Esophagus muscularis mucosa (tissue), 4 donors: Measurements from ENCODE around the gene GTF3C5. TPM values are rescaled to one million over a fixed set of nuclear protein-coding genes. Genes with fewer than 3 reads are reported as not detected.
"Not testable (repeated sequence)": the region's sequence is repeated elsewhere in the genome, so short reads cannot be mapped to it uniquely, and the experiment has no call there.

Source experiments
- DNase-seq: peaks from one replicate; pipeline ENCODE4 v3.0.0-alpha.2; 2017; ENCODE audit errors: extremely low spot score
- H3K27ac ChIP-seq, 4 donors: fragments of 200-600 bp; sonication (generic); replicated peaks in 1 of 4; 1 replicate in 3 of 4; 2 replicates in 1 of 4; pipeline ENCODE4 v1.5.1; 2016 to 2019; ENCODE audit warnings: mild to moderate bottlenecking in 1 of 4
- H3K27me3 ChIP-seq, 4 donors: fragments of 200-600 bp; sonication (generic); one replicate each; pipeline versions ENCODE4 v1.5.1 to v1.6.0; 2016 to 2019
- H3K36me3 ChIP-seq, 4 donors: fragments of 200-600 bp; sonication (generic); one replicate each; pipeline ENCODE4 v1.5.1; 2016 to 2019
- H3K4me1 ChIP-seq, 4 donors: fragments of 200-600 bp; sonication (generic); one replicate each; pipeline ENCODE4 v1.5.1; 2016 to 2019
- H3K4me3 ChIP-seq, 4 donors: fragments of 200-600 bp; sonication (generic); 1 replicate in 2 of 4; 2 replicates in 2 of 4; pipeline ENCODE4 v1.5.1; 2016 to 2019; ENCODE audit warnings: mild to moderate bottlenecking in 4 of 4, moderate library complexity in 1 of 4
- H3K9me3 ChIP-seq, 4 donors: fragments of 200-600 bp; sonication (generic); 1 replicate in 3 of 4; 2 replicates in 1 of 4; pipeline ENCODE4 v1.5.1; 2016 to 2019
- EP300 ChIP-seq: sonication (generic); formaldehyde crosslinking; IDR thresholded peaks from one replicate; pipeline ENCODE4 v1.6.1; 2017; ENCODE audit warnings: antibody characterized with exemption
- POLR2A ChIP-seq: fragments of 450-650 bp; IDR thresholded peaks from one replicate; pipeline ENCODE4 v1.6.1; 2017; ENCODE audit warnings: antibody characterized with exemption, moderate library complexity, mild to moderate bottlenecking, low read depth
- POLR2AphosphoS5 ChIP-seq, 2 donors: sonication (generic); formaldehyde crosslinking; IDR thresholded peaks; one replicate each; pipeline ENCODE4 v1.6.1; 2017; ENCODE audit warnings: antibody characterized with exemption in 2 of 2
- WGBS: methylation state at CpG from one replicate; pipeline ENCODE4 v1.1.5; 2018; 5-methylcytosine and 5-hydroxymethylcytosine counted together
- intact Hi-C: fragments of 100-400 bp; cut with DNase I; formaldehyde crosslinking; loops from one replicate; pipeline ENCODE4 v1.15.1; 2023
- total RNA-seq, 4 donors: library from RNA; depleted of rRNA; stranded (reverse); fragments of >200 nt; gene quantifications; one replicate each; pipeline versions ENCODE4 v1.1.0 to v1.2.1, GENCODE V29; 2016
- TF ChIP-seq, protein P1 (sequence below), 3 experiments: fragments of 200-600 bp in 2 of 3; fragments of 450-650 bp in 1 of 3; sonication (generic) in 2 of 3; IDR thresholded peaks; one replicate each; pipeline ENCODE4 v1.5.1; 2017 to 2019; ENCODE audit warnings: antibody characterized with exemption in 3 of 3, mild to moderate bottlenecking in 2 of 3, moderate library complexity in 1 of 3

Gene GTF3C5
- total RNA-seq, 4 donors from 2014 or later, result 38.9 to 58.1 (median 42.4) TPM

DNA sequence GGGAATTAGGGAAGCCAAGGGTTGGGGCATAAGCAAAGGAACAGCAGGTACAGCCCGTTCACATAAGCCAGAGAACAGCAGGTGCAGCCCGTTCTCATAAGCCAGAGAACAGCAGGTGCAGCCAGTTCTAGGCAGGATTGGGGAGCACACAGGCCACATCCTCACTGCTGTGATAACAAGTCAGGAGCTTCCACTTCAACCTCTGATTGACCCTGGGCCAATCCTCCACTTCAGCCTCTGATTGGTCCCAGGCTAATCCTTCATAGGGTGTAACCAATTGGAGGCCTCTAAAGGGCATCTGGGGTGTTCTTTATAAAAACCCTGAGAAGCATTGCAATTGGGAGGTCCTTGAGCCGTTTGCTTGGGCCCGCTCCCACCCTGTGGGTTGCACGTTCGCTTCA, 58.5 kb downstream of the GTF3C5 start:
- intact Hi-C loops, result no loop called here
- WGBS, result 91% methylated on average over 6 of the region's 6 CpGs
- TF ChIP-seq POLR2A (no peak), EP300 (no peak), POLR2AphosphoS5 (IDR thresholded peaks at IDR 0.05) (no peak)
- TF ChIP-seq, protein P1, sequence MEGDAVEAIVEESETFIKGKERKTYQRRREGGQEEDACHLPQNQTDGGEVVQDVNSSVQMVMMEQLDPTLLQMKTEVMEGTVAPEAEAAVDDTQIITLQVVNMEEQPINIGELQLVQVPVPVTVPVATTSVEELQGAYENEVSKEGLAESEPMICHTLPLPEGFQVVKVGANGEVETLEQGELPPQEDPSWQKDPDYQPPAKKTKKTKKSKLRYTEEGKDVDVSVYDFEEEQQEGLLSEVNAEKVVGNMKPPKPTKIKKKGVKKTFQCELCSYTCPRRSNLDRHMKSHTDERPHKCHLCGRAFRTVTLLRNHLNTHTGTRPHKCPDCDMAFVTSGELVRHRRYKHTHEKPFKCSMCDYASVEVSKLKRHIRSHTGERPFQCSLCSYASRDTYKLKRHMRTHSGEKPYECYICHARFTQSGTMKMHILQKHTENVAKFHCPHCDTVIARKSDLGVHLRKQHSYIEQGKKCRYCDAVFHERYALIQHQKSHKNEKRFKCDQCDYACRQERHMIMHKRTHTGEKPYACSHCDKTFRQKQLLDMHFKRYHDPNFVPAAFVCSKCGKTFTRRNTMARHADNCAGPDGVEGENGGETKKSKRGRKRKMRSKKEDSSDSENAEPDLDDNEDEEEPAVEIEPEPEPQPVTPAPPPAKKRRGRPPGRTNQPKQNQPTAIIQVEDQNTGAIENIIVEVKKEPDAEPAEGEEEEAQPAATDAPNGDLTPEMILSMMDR (IDR thresholded peaks at IDR 0.05), result no peak

DNA sequence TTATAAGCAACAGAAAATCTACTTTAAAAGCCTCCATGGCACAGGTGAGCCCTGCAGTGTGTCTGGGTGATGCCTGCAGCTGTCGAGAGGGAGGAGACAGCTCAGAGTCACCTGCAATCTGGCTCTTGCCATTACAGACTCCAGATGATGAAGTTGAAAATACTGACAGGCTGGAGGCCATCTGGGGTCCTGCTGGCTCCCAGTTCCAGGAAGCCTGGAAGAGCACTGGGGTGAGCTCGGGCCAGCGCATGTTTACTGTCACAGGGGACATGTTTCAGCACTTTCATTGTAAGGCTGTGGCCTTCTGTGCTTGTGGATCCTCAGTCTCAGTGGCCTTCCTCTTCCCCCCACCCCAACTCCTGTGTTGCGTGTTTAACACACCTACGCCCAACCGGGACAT, 59.4 kb downstream of the GTF3C5 start:
- no peaks in the 10 kb centered on the region for H3K4me1 ChIP-seq
- no peak overlapping the region for H3K27ac ChIP-seq
- intact Hi-C loops, result no loop called here
- 56% methylated on average over 6 of the region's 6 CpGs for WGBS
- peaks cover 0 to under 1% (median 0%) of the 10 kb centered on the region in 4 donors for H3K9me3 ChIP-seq
- no peak overlapping the region for H3K4me3 ChIP-seq
- H3K36me3 ChIP-seq, result no peaks in the 10 kb centered on the region
- TF ChIP-seq POLR2A (no peak), POLR2AphosphoS5 (IDR thresholded peaks at IDR 0.05) (no peak), EP300 (no peak)
- TF ChIP-seq, protein P1 (IDR thresholded peaks at IDR 0.05), result no peak
- no peaks in the 10 kb centered on the region for H3K27me3 ChIP-seq
- no peak for DNase-seq

More for the DNA sequence above, 58.5 kb downstream of the GTF3C5 start:
- no peak for DNase-seq
- Histone ChIP-seq H3K4me3 (no peak overlapping the region), H3K36me3 (no peaks in the 10 kb centered on the region), H3K27ac (no peak overlapping the region), H3K27me3 (no peaks in the 10 kb centered on the region), H3K4me1 (no peaks in the 10 kb centered on the region), H3K9me3 (no peaks in the 10 kb centered on the region)

DNA sequence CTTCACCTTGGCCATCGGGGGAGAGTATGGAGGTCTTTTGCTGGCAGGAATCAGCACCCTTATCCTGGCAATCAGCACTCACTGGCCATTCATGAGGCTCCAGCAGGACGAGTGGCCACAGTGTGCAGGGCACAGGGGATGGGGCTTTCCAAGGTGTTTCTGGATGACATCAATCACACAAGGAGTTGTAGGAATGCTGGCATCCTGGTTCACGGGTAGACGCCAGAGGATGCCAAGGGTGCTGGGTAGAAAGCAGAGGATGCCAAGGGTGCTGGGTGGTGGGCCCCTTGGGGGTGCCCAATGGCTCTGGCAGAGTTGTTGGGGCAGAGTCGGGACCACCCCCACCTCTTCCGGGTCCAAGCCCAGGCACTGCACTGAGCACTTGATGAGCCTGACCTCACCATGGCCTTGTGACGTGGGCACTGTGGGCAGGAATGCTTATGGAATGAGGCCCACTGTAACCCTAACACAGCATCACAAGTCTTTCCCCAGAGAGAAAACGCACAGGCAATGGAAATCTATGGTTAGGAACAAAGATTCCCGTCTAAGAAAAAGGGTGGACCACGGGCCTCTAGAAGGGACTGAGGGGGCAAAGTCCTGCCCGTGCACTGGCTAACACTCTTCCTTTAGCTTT, 60.1 kb downstream of the GTF3C5 start:
- Histone ChIP-seq H3K4me3 (no peak overlapping the region), H3K9me3 (peaks cover 0 to 7% (median 3%) of the 10 kb centered on the region in 4 donors), H3K36me3 (no peaks in the 10 kb centered on the region), H3K27ac (no peak overlapping the region), H3K4me1 (no peaks in the 10 kb centered on the region), H3K27me3 (no peaks in the 10 kb centered on the region)
- intact Hi-C loops, result no loop called here
- WGBS, result 81% methylated on average over 7 of the region's 11 CpGs
- no peak for DNase-seq
- TF ChIP-seq POLR2A (no peak), POLR2AphosphoS5 (IDR thresholded peaks at IDR 0.05) (no peak), EP300 (no peak)
- TF ChIP-seq, protein P1 (IDR thresholded peaks at IDR 0.05), result no peak

DNA sequence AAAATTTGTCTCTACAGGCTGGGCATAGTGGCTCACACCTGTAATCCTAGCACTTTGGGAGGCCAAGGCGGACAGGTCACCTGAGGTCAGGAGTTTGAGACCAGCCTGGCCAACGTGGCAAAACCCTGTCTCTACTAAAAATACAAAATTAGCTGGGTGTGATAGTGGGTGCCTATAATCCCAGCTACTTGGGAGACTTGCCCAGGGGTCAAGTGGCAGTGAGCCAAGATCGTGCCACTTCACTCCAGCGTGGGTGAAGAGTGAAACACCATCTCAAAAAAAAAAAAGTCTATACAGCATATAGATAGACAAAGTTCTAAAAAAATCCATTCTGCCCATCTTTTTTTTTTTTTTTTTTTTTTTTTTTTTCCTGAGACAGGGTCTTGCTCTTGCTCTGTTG, 63.6 kb downstream of the GTF3C5 start:
- WGBS, result 88% methylated on average over 4 of the region's 4 CpGs
- H3K27ac ChIP-seq, H3K27me3 ChIP-seq, H3K4me3 ChIP-seq, DNase-seq, H3K4me1 ChIP-seq, intact Hi-C loops: not testable (repeated sequence)
- Histone ChIP-seq H3K9me3 (peaks cover 0 to 13% (median 5%) of the 10 kb centered on the region in 4 donors), H3K36me3 (peaks cover 22 to 31% (median 28%) of the 10 kb centered on the region in 4 donors)

DNA sequence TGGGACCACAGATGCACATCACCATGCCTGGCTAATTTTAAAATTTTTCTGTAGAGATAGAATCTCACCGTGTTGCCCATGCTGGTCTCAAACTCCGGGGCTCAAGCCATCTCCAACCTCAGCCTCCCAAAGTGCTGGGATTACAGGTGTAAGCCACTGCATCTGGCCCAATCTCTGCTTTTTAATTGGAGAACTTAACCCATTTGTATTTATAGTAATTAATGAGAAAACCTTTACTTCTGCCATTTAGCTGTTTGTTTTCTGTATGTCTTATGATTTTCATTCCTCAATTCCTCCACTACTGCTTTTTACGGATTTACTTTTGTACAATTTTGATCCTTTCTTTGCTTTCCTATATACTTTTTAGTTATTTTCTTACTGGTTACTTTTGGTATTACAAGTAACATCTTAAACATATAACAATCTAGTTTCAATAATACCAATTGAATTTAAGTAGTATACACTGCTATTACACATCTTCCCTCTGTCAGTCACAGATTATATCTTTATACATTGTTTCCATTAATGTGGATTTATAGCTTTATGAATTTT, 64.1 kb downstream of the GTF3C5 start:
- Histone ChIP-seq H3K4me3 (no peak overlapping the region), H3K27ac (no peak overlapping the region), H3K4me1 (no peaks in the 10 kb centered on the region), H3K9me3 (peaks cover 0 to 13% (median 5%) of the 10 kb centered on the region in 4 donors), H3K27me3 (no peaks in the 10 kb centered on the region), H3K36me3 (peaks cover 28 to 36% (median 33%) of the 10 kb centered on the region in 4 donors)
- WGBS, result 98% methylated on average over 3 of the region's 3 CpGs
- no peak for DNase-seq
- no peak for TF ChIP-seq POLR2AphosphoS5 (IDR thresholded peaks at IDR 0.05)
- TF ChIP-seq, protein P1 (IDR thresholded peaks at IDR 0.05), result peak in 1 of 3 experiments; percentile 13
- TF ChIP-seq EP300, result no peak
- intact Hi-C loops, result no loop called here
